GM18499 (cell line): ENCODE measurements around the gene TBX4.

Source experiments
- ATAC-seq: cut with Tn5 transposase; IDR thresholded peaks from one replicate; pipeline ENCODE4 v1.9.1; 2021; ENCODE audit warnings: moderate number of reproducible peaks; ENCODE audit not compliant: insufficient read depth, unreplicated experiment

TBX4 gene

DNA sequence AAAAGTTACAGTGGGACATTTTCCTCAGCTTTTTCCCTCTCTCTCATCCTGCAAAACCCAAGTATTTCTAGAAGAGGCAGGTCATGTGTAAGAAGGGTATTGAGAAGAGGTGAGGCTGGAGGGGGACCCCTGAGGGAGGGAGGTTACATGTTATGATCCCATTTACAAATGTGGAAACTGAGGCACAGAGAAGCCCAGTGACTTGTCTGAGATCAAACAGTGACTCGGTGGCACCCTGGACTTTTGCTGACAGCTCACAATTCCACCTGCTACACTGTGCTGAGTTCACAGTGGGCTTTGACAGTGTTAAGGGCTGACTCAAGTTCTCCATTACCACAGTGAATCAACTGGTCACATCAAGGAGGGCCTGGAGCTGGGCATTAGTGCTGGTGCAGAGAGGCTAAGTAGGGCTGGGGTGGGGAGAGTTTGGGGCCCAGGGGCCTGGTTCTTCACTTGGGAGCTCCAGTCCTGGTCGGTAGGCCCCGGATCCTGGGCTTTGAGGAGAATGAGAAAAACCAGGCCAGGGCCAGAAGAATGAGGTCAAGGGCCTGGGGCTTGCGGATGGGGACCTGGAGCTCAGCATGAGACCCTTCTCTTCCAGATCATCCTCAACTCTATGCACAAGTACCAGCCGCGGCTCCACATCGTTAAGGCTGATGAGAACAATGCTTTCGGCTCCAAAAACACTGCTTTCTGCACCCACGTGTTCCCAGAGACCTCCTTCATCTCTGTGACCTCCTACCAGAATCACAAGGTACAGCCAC, 26.0 kb downstream of the TBX4 start:
- no peak for ATAC-seq

DNA sequence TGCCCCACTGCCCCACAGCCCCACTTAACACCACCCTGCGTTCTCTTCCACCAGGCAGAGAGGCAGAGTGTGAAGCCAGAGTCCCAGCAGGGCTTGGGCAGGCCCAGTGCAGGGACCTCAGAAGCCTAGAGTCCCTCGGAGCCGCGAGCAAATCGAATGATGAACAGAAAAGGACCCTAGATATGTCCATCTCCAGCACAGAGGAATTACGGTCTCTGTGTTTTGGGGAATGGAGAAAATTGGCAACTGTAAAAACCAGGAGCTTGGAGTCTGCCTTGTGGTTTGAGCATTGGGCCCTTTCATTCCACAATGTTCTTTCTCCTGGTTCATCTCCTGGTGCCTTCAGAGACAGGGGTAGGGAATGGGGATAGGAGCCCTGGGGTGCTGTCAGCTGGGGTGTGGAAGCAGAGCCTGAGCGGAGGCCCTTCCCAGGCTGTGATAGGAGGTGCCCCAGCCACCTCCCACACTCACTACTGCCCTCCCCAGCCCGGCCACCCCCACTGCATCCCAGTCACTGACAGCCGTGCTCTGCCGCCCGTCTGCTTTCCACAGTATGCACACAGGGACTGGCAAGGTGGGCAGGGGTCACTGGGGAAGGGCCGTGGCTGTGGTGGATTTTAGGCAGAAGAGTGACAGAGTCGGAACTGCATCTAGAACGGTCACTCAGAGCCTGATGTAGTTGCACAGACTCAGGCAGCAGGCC, 26.7 kb downstream of the TBX4 start:
- no peak for ATAC-seq

GRCh38 chr17:61479493-61480413, 27.5 kb downstream of the TBX4 start:
- no peak for ATAC-seq

- ATAC-seq = no peak
These were observed 28.2 kb downstream of the TBX4 start for GRCh38 chr17:61480414-61480807.

DNA sequence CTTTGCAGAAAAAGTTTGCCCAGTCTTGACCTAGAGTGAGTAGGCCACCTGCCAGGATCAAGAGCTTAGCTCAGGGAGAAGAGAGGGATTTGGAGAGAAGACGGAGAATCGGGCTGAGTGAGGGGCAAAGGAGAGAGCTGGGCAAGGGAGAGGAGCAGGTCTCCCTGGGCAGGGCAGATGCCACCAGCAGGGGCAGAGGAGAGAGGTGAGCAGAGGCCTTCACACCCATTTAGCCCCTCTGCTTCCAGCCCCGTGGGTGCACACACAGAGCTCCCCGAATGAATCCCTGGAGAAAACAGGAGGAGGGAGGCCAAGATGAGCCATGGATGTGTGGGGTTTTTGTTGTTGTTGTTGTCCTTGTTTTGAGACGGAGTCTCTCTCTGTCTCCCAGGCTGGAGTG, 29.2 kb downstream of the TBX4 start:
- ATAC-seq = no peak

DNA sequence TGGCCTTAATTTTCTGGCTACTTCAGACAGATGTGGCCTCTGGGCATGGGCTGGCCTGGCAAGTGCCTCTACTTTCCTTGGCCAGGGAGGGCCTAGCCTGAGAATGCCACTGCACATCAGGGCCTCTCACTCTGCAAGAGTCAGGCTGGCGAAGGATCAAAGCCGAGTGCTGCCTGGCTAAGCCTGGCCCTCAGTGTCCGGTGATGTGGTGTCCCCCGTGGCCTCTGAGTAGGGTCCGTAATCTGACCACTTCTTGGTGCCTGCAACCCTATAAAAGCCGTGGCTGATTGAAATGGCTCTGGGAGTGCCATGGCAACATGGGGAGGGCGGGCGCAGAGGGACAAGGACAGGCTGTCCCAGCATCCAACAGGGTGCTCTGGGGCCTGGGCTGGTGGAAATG, 30.2 kb downstream of the TBX4 start:
- ATAC-seq = no peak

- no peak for ATAC-seq
These were observed 31.5 kb downstream of the TBX4 start for GRCh38 chr17:61483778-61484116.

- no peak for ATAC-seq
These were observed 32.0 kb downstream of the TBX4 start for GRCh38 chr17:61484174-61484573.

DNA sequence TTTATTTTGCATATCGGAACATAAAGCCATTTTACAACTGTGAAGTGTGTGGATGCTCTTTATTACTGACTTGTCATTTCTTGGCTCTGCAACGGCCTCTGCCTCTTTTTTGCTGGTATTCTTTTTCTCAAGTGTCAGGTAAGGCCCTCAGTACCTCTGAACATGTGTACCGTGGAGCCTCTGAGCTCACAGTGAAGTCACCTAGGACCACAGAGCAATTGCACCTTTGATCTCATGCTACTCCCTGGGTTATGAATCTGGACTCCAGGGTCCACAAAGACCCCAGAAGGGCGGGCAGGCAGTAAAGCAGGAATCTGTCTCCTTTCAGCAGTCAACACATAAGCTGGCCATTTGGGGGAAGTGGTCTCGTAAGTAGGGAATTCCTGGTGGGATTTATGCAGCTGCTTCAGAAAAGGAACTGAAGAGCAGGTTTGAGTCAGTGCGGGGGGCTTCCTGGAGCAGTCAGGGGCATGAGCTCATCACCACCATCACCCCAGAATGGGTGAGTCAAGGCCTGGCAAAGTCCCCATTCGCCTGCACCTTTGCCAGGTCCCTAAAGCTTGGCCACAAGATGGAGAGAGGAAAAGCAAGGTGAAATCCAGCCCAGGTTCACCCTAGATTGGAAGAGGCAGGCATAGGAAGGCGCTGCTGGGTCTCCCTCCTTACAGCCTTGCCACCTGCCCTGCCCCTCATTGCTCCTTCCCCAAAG, 33.0 kb downstream of the TBX4 start:
- ATAC-seq = no peak

- ATAC-seq = no peak
These were observed 34.2 kb downstream of the TBX4 start for GRCh38 chr17:61486135-61487120.

GRCh38 chr17:61487161-61487988, 35.2 kb downstream of the TBX4 start:
- ATAC-seq = no peak

- ATAC-seq = no peak
These were observed 35.9 kb downstream of the TBX4 start for GRCh38 chr17:61487989-61488595.

DNA sequence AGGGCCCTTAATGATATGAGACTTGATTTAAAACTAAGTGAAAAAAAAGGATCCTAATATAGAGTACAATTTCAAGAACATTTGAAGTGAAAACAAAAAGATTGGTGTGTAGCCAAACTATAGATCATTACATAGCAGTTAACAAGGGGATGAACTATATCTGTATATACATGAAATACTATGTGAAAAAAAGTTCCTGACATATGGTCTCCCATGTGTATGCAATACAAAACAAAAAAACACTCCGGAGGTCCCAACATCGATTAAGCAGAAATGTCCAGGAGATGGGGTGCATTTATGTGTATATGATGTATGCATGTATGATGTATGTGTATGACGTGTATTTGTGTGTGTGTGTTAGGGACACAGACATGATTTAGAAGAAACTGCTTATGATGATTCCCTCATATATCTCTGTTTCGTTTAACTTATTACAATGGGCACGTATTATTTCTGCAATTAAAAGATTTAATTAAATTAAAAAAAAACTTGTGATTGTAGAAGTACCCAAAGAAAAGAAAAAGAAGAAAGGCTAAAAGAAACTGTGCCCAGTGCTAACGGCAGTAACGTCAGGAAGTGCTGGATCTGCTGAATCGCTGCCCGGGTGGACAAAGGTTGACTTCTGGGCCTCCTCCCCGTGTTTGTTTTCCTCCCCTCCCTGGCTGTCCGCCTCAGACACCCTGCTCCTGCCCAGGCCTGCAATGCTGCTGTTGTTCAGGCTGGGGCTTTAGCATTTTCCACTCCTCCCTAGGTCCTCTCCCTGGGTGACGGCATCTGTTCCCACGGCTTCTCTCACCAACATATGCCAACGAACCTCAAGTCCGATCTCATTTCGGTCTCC, 36.9 kb downstream of the TBX4 start:
- ATAC-seq = no peak

GRCh38 chr17:61489719-61490490, 37.7 kb downstream of the TBX4 start:
- no peak for ATAC-seq

- no peak for ATAC-seq
These were observed 38.3 kb downstream of the TBX4 start for GRCh38 chr17:61490540-61490975.

- ATAC-seq = no peak
These were observed 39.8 kb downstream of the TBX4 start for GRCh38 chr17:61491981-61492380.
